WTC11 (cell line): ENCODE data around the gene FREY1. TPM values are rescaled to one million over a fixed set of nuclear protein-coding genes. Genes with fewer than 3 reads are reported as not detected.

Source experiments
- ATAC-seq: fragments of 200-7000 bp; cut with Tn5 transposase; 2 replicates; pipeline ENCODE4 v1.10.0; 2021; ENCODE audit warnings: mild to moderate bottlenecking, moderate library complexity
- CTCF ChIA-PET: fragments of 300-600 bp; sonication (Branson Sonifier 250); formaldehyde crosslinking; loops from one replicate; lab custom pipeline; 2021; ENCODE audit warnings: antibody characterized with exemption; lab: Charles Lee
- POLR2A ChIA-PET: fragments of 350-600 bp; sonication (Branson Sonifier 250); formaldehyde crosslinking; loops from one replicate; lab custom pipeline; 2021; ENCODE audit warnings: antibody characterized with exemption; lab: Charles Lee
- DNase-seq: peaks from one replicate; pipeline ENCODE4 v3.0.0; 2021; ENCODE audit warnings: low spot score
- H3K27ac Mint-ChIP-seq: 2 replicates; pipeline ENCODE4 v1.8.0; 2021; ENCODE audit warnings: mixed read lengths
- H3K27me3 Mint-ChIP-seq: 2 replicates; pipeline ENCODE4 v1.8.0; 2021; ENCODE audit warnings: low read depth, mild to moderate bottlenecking, moderate library complexity, mixed read lengths
- H3K36me3 Mint-ChIP-seq: 2 replicates; pipeline ENCODE4 v1.8.0; 2021; ENCODE audit warnings: mixed read lengths
- H3K4me1 Mint-ChIP-seq: 2 replicates; pipeline ENCODE4 v1.8.0; 2022; ENCODE audit warnings: mixed read lengths
- H3K4me3 Mint-ChIP-seq: 2 replicates; pipeline ENCODE4 v1.8.0; 2021; ENCODE audit warnings: mild to moderate bottlenecking, moderate library complexity, mixed read lengths
- H3K9me3 Mint-ChIP-seq: 2 replicates; pipeline ENCODE4 v1.8.0; 2021; ENCODE audit warnings: mixed read lengths
- CBFB ChIP-seq: sonication (generic); formaldehyde crosslinking; IDR thresholded peaks from 2 replicates; pipeline ENCODE4 v1.8.1; 2022; ENCODE audit warnings: mild to moderate bottlenecking, low read depth, missing genetic modification reagents
- JAZF1 ChIP-seq: fragments of 250-450 bp; sonication (Bioruptor Pico); IDR thresholded peaks from 2 replicates; pipeline ENCODE4 v1.9.0; 2021; ENCODE audit warnings: moderate library complexity, mild to moderate bottlenecking, inconsistent platforms
- ZNF121 ChIP-seq: sonication (generic); formaldehyde crosslinking; IDR thresholded peaks from 2 replicates; pipeline ENCODE4 v1.8.0; 2023; ENCODE audit warnings: missing genetic modification reagents
- ZNF232 ChIP-seq: sonication (generic); formaldehyde crosslinking; IDR thresholded peaks from 2 replicates; pipeline ENCODE4 v1.8.0; 2022; ENCODE audit warnings: mild to moderate bottlenecking, missing genetic modification reagents
- ZNF416 ChIP-seq: fragments of 250-450 bp; sonication (Bioruptor Pico); IDR thresholded peaks from 2 replicates; pipeline ENCODE4 v1.9.0; 2021; ENCODE audit warnings: mild to moderate bottlenecking, inconsistent platforms
- total RNA-seq: library from RNA; stranded (reverse); gene quantifications from 3 replicates; pipeline ENCODE4 v1.2.3, GENCODE V29; 2021
- TF ChIP-seq, protein P1 (sequence below): sonication (generic); formaldehyde crosslinking; IDR thresholded peaks from 2 replicates; pipeline ENCODE4 v1.8.1; 2023; ENCODE audit warnings: mild to moderate bottlenecking, moderate library complexity, missing genetic modification reagents
- TF ChIP-seq, protein P2 (sequence below): sonication (generic); formaldehyde crosslinking; IDR thresholded peaks from 2 replicates; pipeline ENCODE4 v1.8.1; 2023; ENCODE audit warnings: mild to moderate bottlenecking, missing genetic modification reagents, borderline replicate concordance
- TF ChIP-seq, protein P3 (sequence below): sonication (generic); formaldehyde crosslinking; IDR thresholded peaks from 2 replicates; pipeline ENCODE4 v1.8.0; 2022; ENCODE audit warnings: mild to moderate bottlenecking, missing genetic modification reagents
- TF ChIP-seq, protein P4 (sequence below): sonication (generic); formaldehyde crosslinking; IDR thresholded peaks from 2 replicates; pipeline ENCODE4 v1.8.0; 2022; ENCODE audit warnings: mild to moderate bottlenecking, missing genetic modification reagents
- TF ChIP-seq, protein P5 (sequence below): sonication (generic); formaldehyde crosslinking; IDR thresholded peaks from 2 replicates; pipeline ENCODE4 v1.8.0; 2023; ENCODE audit warnings: mild to moderate bottlenecking, missing genetic modification reagents
- TF ChIP-seq, protein P6 (sequence below): sonication (generic); formaldehyde crosslinking; IDR thresholded peaks from 2 replicates; pipeline ENCODE4 v1.8.1; 2023; ENCODE audit warnings: mild to moderate bottlenecking, missing genetic modification reagents, moderate library complexity

FREY1 gene
- total RNA-seq, 1 experiment from 2014 or later: 2.1 TPM

DNA sequence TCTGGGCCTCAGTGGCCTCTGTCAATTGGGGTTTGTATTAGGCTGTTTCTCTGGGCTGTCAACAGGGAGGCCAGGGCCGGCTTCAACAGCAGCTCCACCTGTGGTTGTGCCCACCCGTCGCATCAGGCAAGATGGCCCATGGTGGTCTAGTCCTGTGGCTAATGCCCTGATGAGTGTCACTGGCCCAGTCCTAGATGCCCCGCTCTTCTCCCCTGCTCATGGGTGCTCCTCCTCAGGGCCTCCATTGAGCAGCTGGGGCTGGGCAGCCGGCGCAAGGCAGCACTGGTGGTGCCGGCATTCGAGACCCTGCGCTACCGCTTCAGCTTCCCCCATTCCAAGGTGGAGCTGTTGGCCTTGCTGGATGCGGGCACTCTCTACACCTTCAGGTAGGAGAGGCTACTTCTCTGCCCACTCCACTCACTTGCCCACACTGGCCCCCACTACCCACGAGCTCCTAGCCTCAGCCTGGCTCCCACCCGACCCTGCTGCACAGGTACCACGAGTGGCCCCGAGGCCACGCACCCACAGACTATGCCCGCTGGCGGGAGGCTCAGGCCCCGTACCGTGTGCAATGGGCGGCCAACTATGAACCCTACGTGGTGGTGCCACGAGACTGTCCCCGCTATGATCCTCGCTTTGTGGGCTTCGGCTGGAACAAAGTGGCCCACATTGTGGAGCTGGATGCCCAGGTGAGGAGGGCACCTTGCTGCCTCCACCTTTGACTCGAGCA is 20.8 kb upstream of the FREY1 start:
- ATAC-seq: no peak
- no peaks in the 10 kb centered on the region for H3K27me3 Mint-ChIP-seq
- H3K4me1 Mint-ChIP-seq: peaks cover 8% of the 10 kb centered on the region
- ChIA-PET POLR2A (no interaction called here), CTCF (interaction anchor here (0.8 to 1.0 kb wide), 2 partner anchors 37 to 79 kb away, joined by 4 to 6 read pairs; no protein-coding TSS in a partner anchor)
- DNase-seq: no peak
- H3K36me3 Mint-ChIP-seq: peaks cover 33% of the 10 kb centered on the region
- H3K4me3 Mint-ChIP-seq: no peak overlapping the region
- peak overlapping the region; percentile 32; the same call in 1 of the 2 replicates for H3K27ac Mint-ChIP-seq
- H3K9me3 Mint-ChIP-seq: no peaks in the 10 kb centered on the region
- no peak for TF ChIP-seq ZNF121 (CRISPR knock-in tag)
- TF ChIP-seq, protein P1, sequence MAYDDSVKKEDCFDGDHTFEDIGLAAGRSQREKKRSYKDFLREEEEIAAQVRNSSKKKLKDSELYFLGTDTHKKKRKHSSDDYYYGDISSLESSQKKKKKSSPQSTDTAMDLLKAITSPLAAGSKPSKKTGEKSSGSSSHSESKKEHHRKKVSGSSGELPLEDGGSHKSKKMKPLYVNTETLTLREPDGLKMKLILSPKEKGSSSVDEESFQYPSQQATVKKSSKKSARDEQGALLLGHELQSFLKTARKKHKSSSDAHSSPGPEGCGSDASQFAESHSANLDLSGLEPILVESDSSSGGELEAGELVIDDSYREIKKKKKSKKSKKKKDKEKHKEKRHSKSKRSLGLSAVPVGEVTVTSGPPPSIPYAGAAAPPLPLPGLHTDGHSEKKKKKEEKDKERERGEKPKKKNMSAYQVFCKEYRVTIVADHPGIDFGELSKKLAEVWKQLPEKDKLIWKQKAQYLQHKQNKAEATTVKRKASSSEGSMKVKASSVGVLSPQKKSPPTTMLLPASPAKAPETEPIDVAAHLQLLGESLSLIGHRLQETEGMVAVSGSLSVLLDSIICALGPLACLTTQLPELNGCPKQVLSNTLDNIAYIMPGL (CRISPR knock-in tag): no peak

DNA sequence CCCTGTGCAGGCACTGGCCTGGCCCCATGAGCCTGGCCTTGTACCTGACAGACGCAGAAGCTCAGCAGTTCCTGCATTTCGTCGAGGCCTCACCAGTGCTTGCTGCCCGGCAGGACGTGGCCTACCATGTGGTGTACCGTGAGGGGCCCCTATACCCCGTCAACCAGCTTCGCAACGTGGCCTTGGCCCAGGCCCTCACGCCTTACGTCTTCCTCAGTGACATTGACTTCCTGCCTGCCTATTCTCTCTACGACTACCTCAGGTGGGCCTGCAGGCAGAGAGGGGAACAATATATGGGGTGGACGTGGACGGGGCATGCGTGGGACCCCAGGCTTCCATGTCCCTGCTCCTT is 20.2 kb upstream of the FREY1 start:
- H3K4me3 Mint-ChIP-seq: no peak overlapping the region
- peaks cover 8% of the 10 kb centered on the region for H3K4me1 Mint-ChIP-seq
- H3K27ac Mint-ChIP-seq: peak overlapping the region; percentile 32; the same call in 1 of the 2 replicates
- TF ChIP-seq CBFB (CRISPR knock-in tag) (no peak), ZNF232 (CRISPR knock-in tag) (no peak), ZNF416 (CRISPR knock-in tag) (0 out of 2 replicates have a peak, but pooled peaks have one; percentile 21)
- TF ChIP-seq, protein P2, sequence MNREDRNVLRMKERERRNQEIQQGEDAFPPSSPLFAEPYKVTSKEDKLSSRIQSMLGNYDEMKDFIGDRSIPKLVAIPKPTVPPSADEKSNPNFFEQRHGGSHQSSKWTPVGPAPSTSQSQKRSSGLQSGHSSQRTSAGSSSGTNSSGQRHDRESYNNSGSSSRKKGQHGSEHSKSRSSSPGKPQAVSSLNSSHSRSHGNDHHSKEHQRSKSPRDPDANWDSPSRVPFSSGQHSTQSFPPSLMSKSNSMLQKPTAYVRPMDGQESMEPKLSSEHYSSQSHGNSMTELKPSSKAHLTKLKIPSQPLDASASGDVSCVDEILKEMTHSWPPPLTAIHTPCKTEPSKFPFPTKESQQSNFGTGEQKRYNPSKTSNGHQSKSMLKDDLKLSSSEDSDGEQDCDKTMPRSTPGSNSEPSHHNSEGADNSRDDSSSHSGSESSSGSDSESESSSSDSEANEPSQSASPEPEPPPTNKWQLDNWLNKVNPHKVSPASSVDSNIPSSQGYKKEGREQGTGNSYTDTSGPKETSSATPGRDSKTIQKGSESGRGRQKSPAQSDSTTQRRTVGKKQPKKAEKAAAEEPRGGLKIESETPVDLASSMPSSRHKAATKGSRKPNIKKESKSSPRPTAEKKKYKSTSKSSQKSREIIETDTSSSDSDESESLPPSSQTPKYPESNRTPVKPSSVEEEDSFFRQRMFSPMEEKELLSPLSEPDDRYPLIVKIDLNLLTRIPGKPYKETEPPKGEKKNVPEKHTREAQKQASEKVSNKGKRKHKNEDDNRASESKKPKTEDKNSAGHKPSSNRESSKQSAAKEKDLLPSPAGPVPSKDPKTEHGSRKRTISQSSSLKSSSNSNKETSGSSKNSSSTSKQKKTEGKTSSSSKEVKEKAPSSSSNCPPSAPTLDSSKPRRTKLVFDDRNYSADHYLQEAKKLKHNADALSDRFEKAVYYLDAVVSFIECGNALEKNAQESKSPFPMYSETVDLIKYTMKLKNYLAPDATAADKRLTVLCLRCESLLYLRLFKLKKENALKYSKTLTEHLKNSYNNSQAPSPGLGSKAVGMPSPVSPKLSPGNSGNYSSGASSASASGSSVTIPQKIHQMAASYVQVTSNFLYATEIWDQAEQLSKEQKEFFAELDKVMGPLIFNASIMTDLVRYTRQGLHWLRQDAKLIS (CRISPR knock-in tag): no peak
- TF ChIP-seq, protein P3, sequence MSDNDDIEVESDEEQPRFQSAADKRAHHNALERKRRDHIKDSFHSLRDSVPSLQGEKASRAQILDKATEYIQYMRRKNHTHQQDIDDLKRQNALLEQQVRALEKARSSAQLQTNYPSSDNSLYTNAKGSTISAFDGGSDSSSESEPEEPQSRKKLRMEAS (CRISPR knock-in tag): no peak
- H3K36me3 Mint-ChIP-seq: peaks cover 32% of the 10 kb centered on the region
- ChIA-PET CTCF (interaction anchor here (1.0 kb wide), 1 partner anchor 38 kb away, joined by 4 read pairs; no protein-coding TSS in a partner anchor), POLR2A (no interaction called here)
- no peaks in the 10 kb centered on the region for H3K9me3 Mint-ChIP-seq
- DNase-seq (no peak), ATAC-seq (no peak)
- no peaks in the 10 kb centered on the region for H3K27me3 Mint-ChIP-seq

DNA sequence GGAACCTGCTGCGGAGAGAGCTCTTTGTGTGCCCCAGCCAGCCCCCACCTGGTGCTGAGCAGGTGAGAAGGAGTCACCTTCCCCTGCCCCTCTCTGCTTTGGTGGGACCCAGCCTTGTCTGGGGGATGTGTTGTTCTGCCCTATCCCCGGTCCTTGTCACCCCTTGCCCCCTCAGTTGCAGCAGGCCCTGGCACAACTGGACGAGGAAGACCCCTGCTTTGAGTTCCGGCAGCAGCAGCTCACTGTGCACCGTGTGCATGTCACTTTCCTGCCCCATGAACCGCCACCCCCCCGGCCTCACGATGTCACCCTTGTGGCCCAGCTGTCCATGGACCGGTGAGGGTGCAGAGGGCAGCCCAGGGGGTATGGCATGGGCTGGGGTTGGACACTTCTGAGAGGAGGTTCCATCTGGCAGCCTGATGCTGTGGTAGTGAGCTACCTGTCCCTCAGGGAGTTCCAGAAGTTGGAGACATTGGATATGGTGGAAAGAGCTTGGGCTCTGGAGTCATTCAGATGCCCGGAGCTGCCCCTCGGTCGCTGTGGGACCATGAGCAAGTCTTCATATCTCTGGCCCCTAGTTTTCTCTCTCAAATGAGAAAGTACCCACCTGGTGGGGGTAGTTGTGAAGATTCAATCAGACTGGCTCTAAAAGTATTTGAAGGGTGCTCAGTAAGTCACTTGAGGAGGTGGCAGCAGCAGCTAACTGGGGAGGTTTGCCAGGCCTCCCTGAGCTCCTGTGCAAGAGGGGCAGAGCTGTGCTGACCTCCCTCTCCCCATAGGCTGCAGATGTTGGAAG is 19.7 kb upstream of the FREY1 start:
- peaks cover 28% of the 10 kb centered on the region for H3K36me3 Mint-ChIP-seq
- TF ChIP-seq, protein P4, sequence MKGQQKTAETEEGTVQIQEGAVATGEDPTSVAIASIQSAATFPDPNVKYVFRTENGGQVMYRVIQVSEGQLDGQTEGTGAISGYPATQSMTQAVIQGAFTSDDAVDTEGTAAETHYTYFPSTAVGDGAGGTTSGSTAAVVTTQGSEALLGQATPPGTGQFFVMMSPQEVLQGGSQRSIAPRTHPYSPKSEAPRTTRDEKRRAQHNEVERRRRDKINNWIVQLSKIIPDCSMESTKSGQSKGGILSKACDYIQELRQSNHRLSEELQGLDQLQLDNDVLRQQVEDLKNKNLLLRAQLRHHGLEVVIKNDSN: no peak
- TF ChIP-seq, protein P5, sequence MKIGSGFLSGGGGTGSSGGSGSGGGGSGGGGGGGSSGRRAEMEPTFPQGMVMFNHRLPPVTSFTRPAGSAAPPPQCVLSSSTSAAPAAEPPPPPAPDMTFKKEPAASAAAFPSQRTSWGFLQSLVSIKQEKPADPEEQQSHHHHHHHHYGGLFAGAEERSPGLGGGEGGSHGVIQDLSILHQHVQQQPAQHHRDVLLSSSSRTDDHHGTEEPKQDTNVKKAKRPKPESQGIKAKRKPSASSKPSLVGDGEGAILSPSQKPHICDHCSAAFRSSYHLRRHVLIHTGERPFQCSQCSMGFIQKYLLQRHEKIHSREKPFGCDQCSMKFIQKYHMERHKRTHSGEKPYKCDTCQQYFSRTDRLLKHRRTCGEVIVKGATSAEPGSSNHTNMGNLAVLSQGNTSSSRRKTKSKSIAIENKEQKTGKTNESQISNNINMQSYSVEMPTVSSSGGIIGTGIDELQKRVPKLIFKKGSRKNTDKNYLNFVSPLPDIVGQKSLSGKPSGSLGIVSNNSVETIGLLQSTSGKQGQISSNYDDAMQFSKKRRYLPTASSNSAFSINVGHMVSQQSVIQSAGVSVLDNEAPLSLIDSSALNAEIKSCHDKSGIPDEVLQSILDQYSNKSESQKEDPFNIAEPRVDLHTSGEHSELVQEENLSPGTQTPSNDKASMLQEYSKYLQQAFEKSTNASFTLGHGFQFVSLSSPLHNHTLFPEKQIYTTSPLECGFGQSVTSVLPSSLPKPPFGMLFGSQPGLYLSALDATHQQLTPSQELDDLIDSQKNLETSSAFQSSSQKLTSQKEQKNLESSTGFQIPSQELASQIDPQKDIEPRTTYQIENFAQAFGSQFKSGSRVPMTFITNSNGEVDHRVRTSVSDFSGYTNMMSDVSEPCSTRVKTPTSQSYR: no peak
- no peak for TF ChIP-seq JAZF1 (CRISPR knock-in tag)
- TF ChIP-seq, protein P6, sequence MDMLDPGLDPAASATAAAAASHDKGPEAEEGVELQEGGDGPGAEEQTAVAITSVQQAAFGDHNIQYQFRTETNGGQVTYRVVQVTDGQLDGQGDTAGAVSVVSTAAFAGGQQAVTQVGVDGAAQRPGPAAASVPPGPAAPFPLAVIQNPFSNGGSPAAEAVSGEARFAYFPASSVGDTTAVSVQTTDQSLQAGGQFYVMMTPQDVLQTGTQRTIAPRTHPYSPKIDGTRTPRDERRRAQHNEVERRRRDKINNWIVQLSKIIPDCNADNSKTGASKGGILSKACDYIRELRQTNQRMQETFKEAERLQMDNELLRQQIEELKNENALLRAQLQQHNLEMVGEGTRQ (CRISPR knock-in tag): no peak
- POLR2A ChIA-PET: no interaction called here
- ATAC-seq (no peak), DNase-seq (no peak)
- H3K27ac Mint-ChIP-seq: no peak overlapping the region
- H3K4me1 Mint-ChIP-seq: peaks cover 8% of the 10 kb centered on the region
- H3K9me3 Mint-ChIP-seq: no peaks in the 10 kb centered on the region
- CTCF ChIA-PET: interaction anchor here (0.6 to 2.3 kb wide), 4 partner anchors 38 to 425 kb away, joined by 3 to 5 read pairs (median 4); no protein-coding TSS in a partner anchor
- no peak overlapping the region for H3K4me3 Mint-ChIP-seq
- no peaks in the 10 kb centered on the region for H3K27me3 Mint-ChIP-seq
